IPS-NIHi11 (cell line): ENCODE results near the gene CEP164.

Experiments
- DNase-seq: peaks from one replicate; pipeline ENCODE4 v3.0.0; 2012; ENCODE audit warnings: mixed read lengths, low spot score

CEP164 gene

GRCh38 chr11:117421041-117421440, 93.4 kb downstream of the CEP164 start:
- DNase-seq: no peak

GRCh38 chr11:117421476-117421875, 93.8 kb downstream of the CEP164 start:
- no peak for DNase-seq

- DNase-seq: no peak
Observed at GRCh38 chr11:117423046-117423575, 95.5 kb downstream of the CEP164 start.

GRCh38 chr11:117424781-117425180, 97.1 kb downstream of the CEP164 start:
- no peak for DNase-seq

- no peak for DNase-seq
Observed at GRCh38 chr11:117425679-117426296, 98.1 kb downstream of the CEP164 start.

- DNase-seq: peak; percentile 91
Observed at GRCh38 chr11:117426297-117426685, 98.6 kb downstream of the CEP164 start.

GRCh38 chr11:117426941-117427340, 99.3 kb downstream of the CEP164 start:
- DNase-seq: no peak

- no peak for DNase-seq
Observed at GRCh38 chr11:117427356-117427874, 99.8 kb downstream of the CEP164 start.

GRCh38 chr11:117428186-117428855, 100.7 kb downstream of the CEP164 start:
- DNase-seq: no peak

GRCh38 chr11:117428856-117429229, 101.2 kb downstream of the CEP164 start:
- DNase-seq: no peak

GRCh38 chr11:117430293-117430955, 102.8 kb downstream of the CEP164 start:
- no peak for DNase-seq

GRCh38 chr11:117431436-117431835, 103.8 kb downstream of the CEP164 start:
- DNase-seq: no peak

GRCh38 chr11:117433717-117434116, 106.1 kb downstream of the CEP164 start:
- no peak for DNase-seq

- DNase-seq: no peak
Observed at GRCh38 chr11:117434481-117434880, 106.8 kb downstream of the CEP164 start.

GRCh38 chr11:117435326-117435725, 107.7 kb downstream of the CEP164 start:
- DNase-seq: no peak

- DNase-seq: no peak
Observed at GRCh38 chr11:117437041-117437790, 109.6 kb downstream of the CEP164 start.

GRCh38 chr11:117437791-117438130, 110.1 kb downstream of the CEP164 start:
- DNase-seq: no peak

- no peak for DNase-seq
Observed at GRCh38 chr11:117438371-117439000, 110.8 kb downstream of the CEP164 start.

- no peak for DNase-seq
Observed at GRCh38 chr11:117439256-117439655, 111.6 kb downstream of the CEP164 start.

- no peak for DNase-seq
Observed at GRCh38 chr11:117440258-117440657, 112.6 kb downstream of the CEP164 start.

- DNase-seq: no peak
Observed at GRCh38 chr11:117441146-117441975, 113.7 kb downstream of the CEP164 start.
